A673 (cell line): ENCODE measurements around the gene AP3S2. TPM values are rescaled to one million over a fixed set of nuclear protein-coding genes. Genes with fewer than 3 reads are reported as not detected.

Source experiments
- BruUV-seq: library from RNA; stranded (reverse); fragments of 400-500 nt; replicated peaks from 2 replicates; lab custom pipeline; 2021; lab: Mats Ljungman, UMichigan
- CTCF ChIA-PET: fragments of 300-600 bp; sonication (Branson Sonifier 250); formaldehyde crosslinking; loops from one replicate; lab custom pipeline; 2022; ENCODE audit warnings: antibody characterized with exemption; lab: Charles Lee
- POLR2A ChIA-PET: fragments of 300-600 bp; sonication (Branson Sonifier 250); formaldehyde crosslinking; loops from one replicate; lab custom pipeline; 2022; ENCODE audit warnings: antibody characterized with exemption; ENCODE audit not compliant: low non-redundant PET; lab: Charles Lee
- DNase-seq: peaks from one replicate; pipeline ENCODE4 v3.0.0-alpha.2; 2015; ENCODE audit warnings: low spot score
- H3K27ac ChIP-seq: fragments of 200-600 bp; sonication (generic); 2 replicates; pipeline ENCODE4 v1.5.1; 2016; ENCODE audit warnings: mixed run types, low read depth, mild to moderate bottlenecking, mixed read lengths, antibody characterized with exemption, low read length; ENCODE audit not compliant: poor library complexity, severe bottlenecking
- H3K27me3 ChIP-seq: fragments of 200-600 bp; sonication (generic); replicated peaks from 2 replicates; pipeline ENCODE4 v1.6.1; 2017; ENCODE audit warnings: mixed run types, low read depth, mild to moderate bottlenecking, mixed read lengths, antibody characterized with exemption, low read length; ENCODE audit not compliant: insufficient read depth, poor library complexity
- H3K36me3 ChIP-seq: fragments of 200-600 bp; sonication (generic); 2 replicates; pipeline ENCODE4 v1.6.1; 2016; ENCODE audit warnings: mixed run types, mild to moderate bottlenecking, mixed read lengths, antibody characterized with exemption, low read length; ENCODE audit not compliant: insufficient read depth, poor library complexity, severe bottlenecking
- H3K4me1 ChIP-seq: fragments of 200-600 bp; sonication (generic); 2 replicates; pipeline ENCODE4 v1.6.1; 2017; ENCODE audit warnings: mixed run types, mild to moderate bottlenecking, mixed read lengths, antibody characterized with exemption, low read length; ENCODE audit not compliant: insufficient read depth, poor library complexity, severe bottlenecking
- H3K4me3 ChIP-seq: fragments of 200-600 bp; sonication (generic); 2 replicates; pipeline ENCODE4 v1.5.1; 2016; ENCODE audit warnings: low read depth, mixed run types, mild to moderate bottlenecking, mixed read lengths, low read length; ENCODE audit not compliant: poor library complexity, severe bottlenecking
- H3K9me3 ChIP-seq: fragments of 200-600 bp; sonication (generic); 2 replicates; pipeline ENCODE4 v1.6.1; 2016; ENCODE audit warnings: mixed run types, low read depth, mild to moderate bottlenecking, mixed read lengths, antibody characterized with exemption, low read length; ENCODE audit not compliant: poor library complexity, severe bottlenecking
- EZH2 ChIP-seq: fragments of 200-600 bp; sonication (generic); IDR thresholded peaks from 2 replicates; pipeline ENCODE4 v1.6.1; 2017; ENCODE audit warnings: borderline replicate concordance, low read depth, mild to moderate bottlenecking, mixed read lengths, antibody characterized with exemption, low read length; ENCODE audit not compliant: poor library complexity, severe bottlenecking
- intact Hi-C: fragments of 100-400 bp; cut with micrococcal nuclease; formaldehyde crosslinking; loops from one replicate; pipeline ENCODE4 v1.10.0; 2022; ENCODE audit not compliant: unreplicated experiment
- total RNA-seq: library from RNA; stranded (reverse); gene quantifications from 2 replicates; pipeline ENCODE4 v1.2.3, GENCODE V29; 2021
- TF ChIP-seq, protein P1 (sequence below): fragments of 300-800, 200-600 bp; sonication (generic); conservative IDR thresholded peaks from 2 replicates; pipeline ENCODE4 v1.5.1; 2017; ENCODE audit warnings: low read depth, mild to moderate bottlenecking, antibody characterized with exemption, low read length, moderate library complexity, mixed read lengths

The AP3S2 gene
- total RNA-seq, 1 experiment from 2014 or later = 32.0 TPM

DNA sequence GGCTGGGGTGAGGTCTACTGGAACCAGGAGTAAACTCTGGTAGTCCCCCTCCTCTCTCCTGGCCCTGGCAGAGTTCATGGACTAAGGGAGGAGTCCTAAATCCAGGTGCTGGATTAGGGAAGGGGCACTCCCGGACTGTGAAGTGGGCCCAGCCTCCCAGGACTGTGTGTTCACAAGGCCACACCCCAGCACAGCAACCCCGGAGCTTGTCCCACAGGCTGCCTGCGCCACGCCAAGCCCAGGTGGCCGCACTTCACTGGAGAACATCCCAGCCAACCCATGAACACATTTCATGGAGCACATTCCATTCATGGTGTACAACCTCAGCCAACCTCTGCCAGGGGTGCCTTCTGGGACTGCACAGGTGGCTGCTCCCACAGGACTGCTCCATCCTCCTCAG lies 10.7 kb upstream of the AP3S2 start:
- ChIA-PET CTCF (no interaction called here), POLR2A (no interaction called here)
- intact Hi-C loops = no loop called here
- Histone ChIP-seq H3K4me3 (no peak overlapping the region), H3K4me1 (no peaks in the 10 kb centered on the region), H3K27ac (no peak overlapping the region), H3K36me3 (no peaks in the 10 kb centered on the region), H3K27me3 (no peaks in the 10 kb centered on the region), H3K9me3 (no peaks in the 10 kb centered on the region)
- BruUV-seq = no TSS peak
- no peak for TF ChIP-seq EZH2
- TF ChIP-seq, protein P1, sequence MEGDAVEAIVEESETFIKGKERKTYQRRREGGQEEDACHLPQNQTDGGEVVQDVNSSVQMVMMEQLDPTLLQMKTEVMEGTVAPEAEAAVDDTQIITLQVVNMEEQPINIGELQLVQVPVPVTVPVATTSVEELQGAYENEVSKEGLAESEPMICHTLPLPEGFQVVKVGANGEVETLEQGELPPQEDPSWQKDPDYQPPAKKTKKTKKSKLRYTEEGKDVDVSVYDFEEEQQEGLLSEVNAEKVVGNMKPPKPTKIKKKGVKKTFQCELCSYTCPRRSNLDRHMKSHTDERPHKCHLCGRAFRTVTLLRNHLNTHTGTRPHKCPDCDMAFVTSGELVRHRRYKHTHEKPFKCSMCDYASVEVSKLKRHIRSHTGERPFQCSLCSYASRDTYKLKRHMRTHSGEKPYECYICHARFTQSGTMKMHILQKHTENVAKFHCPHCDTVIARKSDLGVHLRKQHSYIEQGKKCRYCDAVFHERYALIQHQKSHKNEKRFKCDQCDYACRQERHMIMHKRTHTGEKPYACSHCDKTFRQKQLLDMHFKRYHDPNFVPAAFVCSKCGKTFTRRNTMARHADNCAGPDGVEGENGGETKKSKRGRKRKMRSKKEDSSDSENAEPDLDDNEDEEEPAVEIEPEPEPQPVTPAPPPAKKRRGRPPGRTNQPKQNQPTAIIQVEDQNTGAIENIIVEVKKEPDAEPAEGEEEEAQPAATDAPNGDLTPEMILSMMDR = no peak
- no peak for DNase-seq

DNA sequence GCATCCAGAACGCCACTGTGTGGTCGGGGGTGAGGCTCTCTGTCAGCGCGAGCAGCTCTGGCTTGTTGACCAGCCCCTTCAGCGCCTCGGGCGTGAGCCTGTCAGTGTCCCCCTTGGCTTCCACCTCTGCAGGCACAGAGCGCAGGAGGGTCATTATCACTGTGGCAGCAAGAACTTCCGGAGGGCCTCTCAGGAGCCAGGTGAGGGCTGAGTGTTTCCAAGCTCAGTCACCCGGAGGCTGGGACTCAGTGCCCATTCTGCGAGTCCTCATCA lies 10.0 kb upstream of the AP3S2 start:
- BruUV-seq = no TSS peak
- no peak for TF ChIP-seq EZH2
- TF ChIP-seq, protein P1 = no peak
- H3K9me3 ChIP-seq = no peaks in the 10 kb centered on the region
- H3K27ac ChIP-seq = no peak overlapping the region
- H3K36me3 ChIP-seq = no peaks in the 10 kb centered on the region
- no peaks in the 10 kb centered on the region for H3K27me3 ChIP-seq
- ChIA-PET POLR2A (no interaction called here), CTCF (no interaction called here)
- intact Hi-C loops = no loop called here
- DNase-seq = no peak
- H3K4me3 ChIP-seq = no peak overlapping the region
- H3K4me1 ChIP-seq = no peaks in the 10 kb centered on the region

DNA sequence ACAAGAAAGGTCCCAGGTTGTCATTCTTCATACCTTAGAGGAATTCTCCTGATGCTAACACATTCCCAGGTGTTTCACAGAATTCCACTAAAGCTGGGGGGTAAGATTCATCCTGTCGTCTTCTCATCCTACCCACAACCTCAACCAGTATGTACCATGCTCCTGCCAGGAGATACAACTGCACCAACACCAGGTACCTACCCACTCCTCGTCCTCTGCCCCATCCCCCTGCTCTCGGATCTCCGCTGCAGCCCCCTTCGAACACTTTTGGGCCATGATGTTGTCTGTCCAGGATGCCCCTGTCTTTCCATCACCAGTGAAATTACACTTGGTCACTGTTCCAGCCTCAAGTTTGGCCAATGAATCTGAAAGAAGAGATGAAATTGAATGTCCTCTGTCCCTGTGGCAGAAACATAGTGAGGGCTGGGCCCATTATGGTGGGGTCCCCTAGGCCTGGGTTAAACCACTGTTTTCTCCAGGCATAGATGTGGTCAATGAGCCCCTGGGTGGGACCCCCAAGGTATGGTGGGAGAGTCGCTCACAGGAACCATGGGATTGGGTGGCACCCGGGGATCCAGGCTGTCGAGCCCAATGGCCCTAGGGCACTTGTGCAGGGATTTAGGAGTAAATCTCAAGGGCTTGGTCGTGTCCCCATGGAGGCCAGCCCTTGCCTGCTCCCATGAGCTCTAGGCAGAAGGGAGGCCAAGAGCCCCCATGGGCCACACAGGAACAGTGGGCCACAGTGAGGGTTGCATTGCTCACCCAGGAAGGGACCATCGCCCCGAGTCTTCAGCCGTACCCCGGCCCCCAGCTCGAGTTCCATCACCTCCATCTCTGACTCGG lies 9.4 kb upstream of the AP3S2 start:
- Histone ChIP-seq H3K9me3 (no peaks in the 10 kb centered on the region), H3K27me3 (no peaks in the 10 kb centered on the region), H3K27ac (no peak overlapping the region), H3K4me3 (no peak overlapping the region), H3K36me3 (no peaks in the 10 kb centered on the region), H3K4me1 (no peaks in the 10 kb centered on the region)
- TF ChIP-seq EZH2 = no peak
- TF ChIP-seq, protein P1 = no peak
- CTCF ChIA-PET = no interaction called here
- intact Hi-C loops = no loop called here
- no TSS peak for BruUV-seq
- DNase-seq = no peak
- POLR2A ChIA-PET = no interaction called here
